Osteocyte (in vitro differentiated cells): ENCODE measurements around the gene PHC1. TPM values are rescaled to one million over a fixed set of nuclear protein-coding genes. Genes with fewer than 3 reads are reported as not detected.

Experiments
- DNase-seq: peaks from one replicate; pipeline ENCODE4 v3.0.0; 2021; ENCODE audit warnings: mixed read lengths; ENCODE audit not compliant: unreplicated experiment; ENCODE audit errors: extremely low spot score
- H3K27ac Mint-ChIP-seq: one replicate; pipeline ENCODE4 v1.8.0; 2021; ENCODE audit warnings: mild to moderate bottlenecking, mixed read lengths; ENCODE audit not compliant: unreplicated experiment
- H3K27me3 Mint-ChIP-seq: one replicate; pipeline ENCODE4 v1.8.0; 2021; ENCODE audit warnings: mixed read lengths; ENCODE audit not compliant: unreplicated experiment
- H3K36me3 Mint-ChIP-seq: one replicate; pipeline ENCODE4 v1.8.0; 2021; ENCODE audit warnings: mixed read lengths; ENCODE audit not compliant: unreplicated experiment
- H3K4me1 Mint-ChIP-seq: one replicate; pipeline ENCODE4 v1.8.0; 2021; ENCODE audit warnings: mixed read lengths; ENCODE audit not compliant: unreplicated experiment
- H3K4me3 Mint-ChIP-seq: one replicate; pipeline ENCODE4 v1.8.0; 2021; ENCODE audit warnings: mild to moderate bottlenecking, moderate library complexity, mixed read lengths; ENCODE audit not compliant: unreplicated experiment
- H3K9me3 Mint-ChIP-seq: one replicate; pipeline ENCODE4 v1.8.0; 2021; ENCODE audit warnings: mixed read lengths; ENCODE audit not compliant: unreplicated experiment
- total RNA-seq: library from RNA; stranded (reverse); gene quantifications from 2 replicates; pipeline ENCODE4 v1.2.1, GENCODE V29; 2021
- TF ChIP-seq, protein P1 (sequence below): fragments of 200-600 bp; sonication (generic); IDR thresholded peaks from 2 replicates; pipeline ENCODE4 v1.5.0; 2021; ENCODE audit warnings: antibody characterized with exemption, mild to moderate bottlenecking, moderate library complexity

Gene PHC1
- total RNA-seq, 1 donor from 2014 or later, result 47.0 TPM

- Mint-ChIP-seq H3K27ac (no peak overlapping the region), H3K4me1 (no peaks in the 10 kb centered on the region), H3K36me3 (no peaks in the 10 kb centered on the region), H3K27me3 (no peaks in the 10 kb centered on the region), H3K4me3 (no peak overlapping the region), H3K9me3 (peaks cover under 1% of the 10 kb centered on the region)
- DNase-seq, result no peak
- TF ChIP-seq, protein P1, sequence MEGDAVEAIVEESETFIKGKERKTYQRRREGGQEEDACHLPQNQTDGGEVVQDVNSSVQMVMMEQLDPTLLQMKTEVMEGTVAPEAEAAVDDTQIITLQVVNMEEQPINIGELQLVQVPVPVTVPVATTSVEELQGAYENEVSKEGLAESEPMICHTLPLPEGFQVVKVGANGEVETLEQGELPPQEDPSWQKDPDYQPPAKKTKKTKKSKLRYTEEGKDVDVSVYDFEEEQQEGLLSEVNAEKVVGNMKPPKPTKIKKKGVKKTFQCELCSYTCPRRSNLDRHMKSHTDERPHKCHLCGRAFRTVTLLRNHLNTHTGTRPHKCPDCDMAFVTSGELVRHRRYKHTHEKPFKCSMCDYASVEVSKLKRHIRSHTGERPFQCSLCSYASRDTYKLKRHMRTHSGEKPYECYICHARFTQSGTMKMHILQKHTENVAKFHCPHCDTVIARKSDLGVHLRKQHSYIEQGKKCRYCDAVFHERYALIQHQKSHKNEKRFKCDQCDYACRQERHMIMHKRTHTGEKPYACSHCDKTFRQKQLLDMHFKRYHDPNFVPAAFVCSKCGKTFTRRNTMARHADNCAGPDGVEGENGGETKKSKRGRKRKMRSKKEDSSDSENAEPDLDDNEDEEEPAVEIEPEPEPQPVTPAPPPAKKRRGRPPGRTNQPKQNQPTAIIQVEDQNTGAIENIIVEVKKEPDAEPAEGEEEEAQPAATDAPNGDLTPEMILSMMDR, result no peak
Measured at GRCh38 chr12:8957561-8957960, 43.3 kb downstream of the PHC1 start.

GRCh38 chr12:8958066-8958465 lies 43.8 kb downstream of the PHC1 start:
- Mint-ChIP-seq H3K27me3 (no peaks in the 10 kb centered on the region), H3K4me3 (no peak overlapping the region), H3K36me3 (no peaks in the 10 kb centered on the region), H3K27ac (no peak overlapping the region), H3K9me3 (peaks cover 6% of the 10 kb centered on the region), H3K4me1 (no peaks in the 10 kb centered on the region)
- DNase-seq, result no peak
- TF ChIP-seq, protein P1, result no peak

DNA sequence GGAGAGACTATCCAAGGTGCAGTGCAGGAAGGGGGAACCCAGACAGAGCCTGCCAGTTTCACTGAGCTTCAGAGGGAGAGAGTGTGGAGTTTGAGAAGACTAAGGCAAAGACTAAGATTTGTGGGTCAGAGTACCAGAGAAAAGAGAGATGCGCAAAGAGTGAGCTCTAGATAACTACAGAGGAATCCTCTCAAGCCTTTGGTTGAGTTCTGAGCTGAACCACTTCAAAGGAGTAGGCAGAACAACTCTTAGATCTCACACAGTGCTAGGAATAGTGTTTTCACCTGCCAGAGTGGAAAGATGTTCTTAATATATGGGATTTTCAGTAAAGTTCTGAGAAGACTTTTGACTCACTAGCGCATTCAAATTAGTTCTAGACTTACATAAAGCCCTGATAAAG lies 45.9 kb downstream of the PHC1 start:
- Mint-ChIP-seq H3K36me3 (no peaks in the 10 kb centered on the region), H3K4me3 (no peak overlapping the region), H3K9me3 (peaks cover 13% of the 10 kb centered on the region), H3K4me1 (no peaks in the 10 kb centered on the region), H3K27me3 (peaks cover 4% of the 10 kb centered on the region), H3K27ac (no peak overlapping the region)
- TF ChIP-seq, protein P1, result no peak
- DNase-seq, result no peak

GRCh38 chr12:8968761-8969160 lies 54.5 kb downstream of the PHC1 start:
- Mint-ChIP-seq H3K9me3 (peaks cover 29% of the 10 kb centered on the region), H3K4me1 (no peaks in the 10 kb centered on the region), H3K27ac (no peak overlapping the region), H3K4me3 (no peak overlapping the region), H3K36me3 (no peaks in the 10 kb centered on the region), H3K27me3 (peaks cover 4% of the 10 kb centered on the region)
- no peak for DNase-seq
- TF ChIP-seq, protein P1, result no peak

DNA sequence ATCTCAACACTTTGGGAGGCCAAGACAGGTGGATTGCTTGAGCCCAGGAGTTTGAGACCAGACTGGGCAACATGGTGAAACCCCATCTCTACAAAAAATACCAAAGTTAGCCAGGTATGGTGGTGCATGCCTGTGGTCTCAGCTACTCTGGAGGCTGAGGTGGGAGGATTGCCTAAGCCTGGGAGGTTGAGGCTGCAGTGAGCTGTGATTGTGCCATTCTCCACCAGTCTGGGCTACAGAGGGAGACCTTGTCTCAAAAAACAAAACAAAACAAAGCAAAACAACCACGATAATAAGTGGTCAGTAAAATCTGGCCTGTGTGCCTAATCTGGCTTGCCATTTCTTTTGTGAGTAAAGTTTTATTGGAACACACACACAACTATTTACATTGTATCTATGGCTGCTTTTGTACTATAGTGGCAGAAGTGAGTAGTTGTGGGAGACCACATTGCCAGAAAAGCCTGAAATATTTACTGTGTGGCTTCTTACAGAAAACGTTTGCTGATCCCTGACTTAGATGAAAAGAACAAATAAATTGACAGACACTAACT lies 55.6 kb downstream of the PHC1 start:
- DNase-seq, result no peak
- no peaks in the 10 kb centered on the region for H3K27me3 Mint-ChIP-seq
- no peak overlapping the region for H3K4me3 Mint-ChIP-seq
- H3K4me1 Mint-ChIP-seq, result no peaks in the 10 kb centered on the region
- TF ChIP-seq, protein P1, result no peak
- no peak overlapping the region for H3K27ac Mint-ChIP-seq
- H3K36me3 Mint-ChIP-seq, result no peaks in the 10 kb centered on the region
- peaks cover 27% of the 10 kb centered on the region for H3K9me3 Mint-ChIP-seq
